T-helper 1 cell treated with Interleukin-12 subunit alpha and Interleukin-12 subunit beta and Interleukin-4 antibody, amounts not matched to agents 30 μg/mL and 1 μg/mL, for 36 hours (primary cell): ENCODE data around the gene PDGFA.
A peak's percentile ranks its signal among the peaks of the same experiment; 100 is the strongest.

ENCODE experiments used
- H3K27ac Mint-ChIP-seq: one replicate; pipeline ENCODE4 v1.8.0; 2021; ENCODE audit warnings: mild to moderate bottlenecking, mixed read lengths
- H3K27me3 Mint-ChIP-seq: one replicate; pipeline ENCODE4 v1.8.0; 2021; ENCODE audit warnings: low read depth, mixed read lengths
- H3K36me3 Mint-ChIP-seq: one replicate; pipeline ENCODE4 v1.8.0; 2021; ENCODE audit warnings: low read depth, mixed read lengths
- H3K4me1 Mint-ChIP-seq: one replicate; pipeline ENCODE4 v1.8.0; 2021; ENCODE audit warnings: low read depth, mixed read lengths
- H3K4me3 Mint-ChIP-seq: one replicate; pipeline ENCODE4 v1.8.0; 2021; ENCODE audit warnings: mild to moderate bottlenecking, moderate library complexity, mixed read lengths
- H3K9me3 Mint-ChIP-seq: one replicate; pipeline ENCODE4 v1.8.0; 2021; ENCODE audit warnings: mixed read lengths

Gene PDGFA

GRCh38 chr7:519484-520390, at the start of gene PDGFA:
TSS of gene PDGFA (minus strand) at chr7:519846. CDS start at chr7:519001, 845 bp downstream.
- Mint-ChIP-seq H3K27ac (peak within 1 kb of the TSS; percentile 41), H3K27me3 (peaks cover 51% of the 10 kb centered on the region), H3K36me3 (no peaks in the 10 kb centered on the region), H3K4me1 (no peaks in the 10 kb centered on the region), H3K9me3 (no peaks in the 10 kb centered on the region), H3K4me3 (peak within 1 kb of the TSS; percentile 81)

GRCh38 chr7:568031-568951, 48.6 kb upstream of the PDGFA start:
- no peak overlapping the region for H3K4me3 Mint-ChIP-seq
- no peaks in the 10 kb centered on the region for H3K27me3 Mint-ChIP-seq
- no peak overlapping the region for H3K27ac Mint-ChIP-seq
- H3K36me3 Mint-ChIP-seq: no peaks in the 10 kb centered on the region
- H3K9me3 Mint-ChIP-seq: no peaks in the 10 kb centered on the region
- no peaks in the 10 kb centered on the region for H3K4me1 Mint-ChIP-seq

- no peak overlapping the region for H3K27ac Mint-ChIP-seq
- no peaks in the 10 kb centered on the region for H3K27me3 Mint-ChIP-seq
These were observed 47.7 kb upstream of the PDGFA start for GRCh38 chr7:567305-567883.

DNA sequence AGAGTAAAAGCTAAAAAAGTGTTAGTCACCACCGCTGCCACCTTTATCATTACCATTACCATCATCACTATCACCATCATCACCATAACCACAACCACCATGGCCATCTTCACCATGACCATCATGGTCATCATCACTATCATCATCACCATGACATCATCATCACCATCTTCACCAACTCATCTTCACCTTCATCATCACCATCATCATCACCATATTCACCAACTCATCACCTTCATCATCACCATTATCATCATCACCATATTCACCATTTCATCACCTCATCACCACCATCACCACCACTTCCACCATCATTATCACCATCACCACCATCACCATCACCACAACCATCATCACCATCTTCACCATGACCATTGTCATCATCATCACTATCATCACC, 46.5 kb upstream of the PDGFA start:
- Mint-ChIP-seq H3K36me3 (no peaks in the 10 kb centered on the region), H3K9me3 (no peaks in the 10 kb centered on the region), H3K27me3 (no peaks in the 10 kb centered on the region), H3K27ac (no peak overlapping the region), H3K4me3 (no peak overlapping the region), H3K4me1 (no peaks in the 10 kb centered on the region)

More at GRCh38 chr7:567305-567883, 47.7 kb upstream of the PDGFA start:
- Mint-ChIP-seq H3K4me1 (no peaks in the 10 kb centered on the region), H3K4me3 (no peak overlapping the region), H3K36me3 (no peaks in the 10 kb centered on the region), H3K9me3 (no peaks in the 10 kb centered on the region)

GRCh38 chr7:564176-564865, 44.7 kb upstream of the PDGFA start:
- H3K4me1 Mint-ChIP-seq: no peaks in the 10 kb centered on the region
- H3K36me3 Mint-ChIP-seq: no peaks in the 10 kb centered on the region
- no peak overlapping the region for H3K27ac Mint-ChIP-seq
- H3K4me3 Mint-ChIP-seq: no peak overlapping the region
- H3K27me3 Mint-ChIP-seq: no peaks in the 10 kb centered on the region
- H3K9me3 Mint-ChIP-seq: no peaks in the 10 kb centered on the region

- no peak overlapping the region for H3K27ac Mint-ChIP-seq
- no peaks in the 10 kb centered on the region for H3K4me1 Mint-ChIP-seq
- no peaks in the 10 kb centered on the region for H3K36me3 Mint-ChIP-seq
- H3K4me3 Mint-ChIP-seq: no peak overlapping the region
- H3K27me3 Mint-ChIP-seq: no peaks in the 10 kb centered on the region
- no peaks in the 10 kb centered on the region for H3K9me3 Mint-ChIP-seq
These were observed 44.1 kb upstream of the PDGFA start for GRCh38 chr7:563629-564170.

DNA sequence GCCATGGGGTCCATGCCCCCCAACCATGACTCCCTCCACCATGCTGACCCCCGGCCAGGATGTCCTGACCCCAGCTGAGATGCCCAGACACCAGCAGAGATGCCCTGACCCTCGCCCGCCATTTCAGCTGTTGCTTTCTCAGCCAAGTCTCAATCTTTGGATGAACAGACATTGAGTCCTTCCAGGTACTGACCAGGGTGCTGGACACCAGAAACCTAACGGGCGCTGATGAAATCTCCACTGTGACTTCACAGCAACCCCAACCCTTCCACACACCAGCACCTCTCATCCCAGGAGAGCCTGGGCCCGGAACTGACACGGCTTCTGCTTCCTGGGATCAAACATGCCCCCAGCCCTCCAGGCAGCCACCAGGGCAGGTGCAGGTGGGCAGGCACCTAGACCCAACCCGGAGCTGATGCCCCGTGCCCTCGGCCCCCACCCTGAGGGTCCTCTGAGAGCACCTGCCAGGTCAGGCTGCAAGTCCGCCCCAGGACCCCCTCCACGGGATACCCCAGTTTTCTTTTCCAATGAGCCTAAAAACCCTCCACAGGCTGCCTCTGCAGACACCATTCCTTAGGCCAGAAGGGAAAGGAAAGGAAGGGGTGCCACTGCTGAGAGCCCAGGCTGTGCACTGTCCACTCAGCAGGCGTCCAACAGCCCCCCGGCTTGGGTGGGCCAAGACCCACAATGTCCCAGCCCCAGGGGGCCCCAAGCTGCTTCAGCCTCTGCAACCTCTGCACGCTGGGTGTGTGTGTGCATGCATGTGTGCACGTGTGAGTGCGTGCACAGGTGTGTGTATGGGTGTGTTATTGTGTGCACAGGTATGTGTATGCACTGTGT, 43.4 kb upstream of the PDGFA start:
- no peaks in the 10 kb centered on the region for H3K9me3 Mint-ChIP-seq
- no peaks in the 10 kb centered on the region for H3K36me3 Mint-ChIP-seq
- H3K4me1 Mint-ChIP-seq: no peaks in the 10 kb centered on the region
- H3K27me3 Mint-ChIP-seq: no peaks in the 10 kb centered on the region
- H3K27ac Mint-ChIP-seq: no peak overlapping the region
- no peak overlapping the region for H3K4me3 Mint-ChIP-seq

DNA sequence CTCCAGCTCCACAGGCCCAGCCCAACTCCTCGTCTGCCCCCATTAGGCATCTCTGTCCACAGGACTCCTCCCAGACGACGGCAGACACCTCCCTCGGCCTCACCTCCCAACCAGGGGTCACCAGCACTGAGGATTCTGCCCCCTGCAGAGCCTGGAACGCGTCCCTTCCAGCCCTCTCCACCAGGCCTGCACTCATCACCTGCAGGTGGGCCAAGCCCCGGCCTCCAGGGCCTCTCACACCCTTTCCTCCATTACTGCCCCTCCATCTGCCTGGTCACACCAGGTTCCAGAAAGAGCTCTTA, 42.7 kb upstream of the PDGFA start:
- H3K36me3 Mint-ChIP-seq: no peaks in the 10 kb centered on the region

GRCh38 chr7:561631-562373, 42.2 kb upstream of the PDGFA start:
- H3K4me3 Mint-ChIP-seq: no peak overlapping the region
- no peaks in the 10 kb centered on the region for H3K4me1 Mint-ChIP-seq
- H3K27me3 Mint-ChIP-seq: no peaks in the 10 kb centered on the region
- no peaks in the 10 kb centered on the region for H3K9me3 Mint-ChIP-seq
- H3K36me3 Mint-ChIP-seq: no peaks in the 10 kb centered on the region
- H3K27ac Mint-ChIP-seq: no peak overlapping the region

More for the DNA sequence above, 42.7 kb upstream of the PDGFA start:
- no peaks in the 10 kb centered on the region for H3K4me1 Mint-ChIP-seq
- no peaks in the 10 kb centered on the region for H3K9me3 Mint-ChIP-seq
- no peaks in the 10 kb centered on the region for H3K27me3 Mint-ChIP-seq
- H3K27ac Mint-ChIP-seq: no peak overlapping the region
- H3K4me3 Mint-ChIP-seq: no peak overlapping the region

- Mint-ChIP-seq H3K4me3 (no peak overlapping the region), H3K27me3 (no peaks in the 10 kb centered on the region), H3K36me3 (no peaks in the 10 kb centered on the region), H3K9me3 (no peaks in the 10 kb centered on the region), H3K27ac (no peak overlapping the region), H3K4me1 (no peaks in the 10 kb centered on the region)
These were observed 41.5 kb upstream of the PDGFA start for GRCh38 chr7:560966-561630.

DNA sequence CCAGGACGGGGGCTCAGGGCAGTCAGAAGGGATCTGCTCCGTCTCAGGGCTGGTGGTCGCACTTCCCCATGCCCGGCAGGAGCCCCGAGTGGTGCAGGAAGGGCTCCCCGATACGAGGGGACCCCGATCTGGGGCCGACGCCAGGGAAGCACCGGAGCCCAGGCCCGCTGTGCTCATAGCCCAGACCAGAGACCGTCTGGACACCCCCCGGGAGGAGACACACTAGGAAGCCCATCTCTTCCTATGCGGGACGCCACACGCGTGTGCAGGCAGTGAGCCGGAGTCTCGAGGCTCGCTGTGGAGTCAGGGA, 39.7 kb upstream of the PDGFA start:
- Mint-ChIP-seq H3K27ac (no peak overlapping the region), H3K4me3 (no peak overlapping the region), H3K9me3 (no peaks in the 10 kb centered on the region), H3K4me1 (no peaks in the 10 kb centered on the region), H3K36me3 (no peaks in the 10 kb centered on the region), H3K27me3 (no peaks in the 10 kb centered on the region)

DNA sequence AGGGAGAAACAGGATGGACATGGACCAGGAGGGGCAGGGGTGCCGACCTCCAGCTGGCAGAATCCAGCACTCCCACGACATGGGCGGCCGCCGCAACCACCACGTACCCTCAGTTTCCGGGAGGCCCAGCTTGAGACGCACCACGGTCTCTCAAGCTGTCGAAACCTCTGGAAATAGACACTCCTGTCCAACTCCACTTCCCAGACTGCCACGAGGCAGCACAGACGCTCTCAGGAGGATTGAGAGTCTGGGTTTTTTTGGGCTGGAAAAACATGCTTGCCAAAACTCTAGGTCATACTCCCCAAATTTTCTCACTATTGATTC, 37.9 kb upstream of the PDGFA start:
- Mint-ChIP-seq H3K4me3 (no peak overlapping the region), H3K4me1 (no peaks in the 10 kb centered on the region), H3K27ac (no peak overlapping the region), H3K27me3 (no peaks in the 10 kb centered on the region), H3K9me3 (no peaks in the 10 kb centered on the region), H3K36me3 (no peaks in the 10 kb centered on the region)
